MM.1S (cell line): ENCODE measurements around the gene LZTS2.

Experiments
- CTCF ChIP-seq: fragments of 300-600 bp; sonication (generic); IDR thresholded peaks from 2 replicates; pipeline ENCODE4 v1.5.1; 2016; ENCODE audit warnings: antibody characterized with exemption, low read length, mixed read lengths
- EZH2 ChIP-seq: fragments of 300-600 bp; sonication (generic); optimal IDR thresholded peaks from 2 replicates; pipeline ENCODE3; 2017; ENCODE audit warnings: low read depth, mild to moderate bottlenecking, antibody characterized with exemption, low read length, mixed read lengths
- EZH2phosphoT487 ChIP-seq: fragments of 300-600 bp; sonication (generic); IDR thresholded peaks from 2 replicates; pipeline ENCODE4 v1.6.1; 2018; ENCODE audit warnings: antibody characterized with exemption, low read length

- TF ChIP-seq CTCF = no peak
- TF ChIP-seq EZH2phosphoT487 = no peak
- TF ChIP-seq EZH2 = no peak
Observed at GRCh38 chr10:100965820-100966219, 33.8 kb upstream of the LZTS2 start.
